ENCODE measurements around the gene ZFHX3. TPM values are rescaled to one million over a fixed set of nuclear protein-coding genes. Genes with fewer than 3 reads are reported as not detected.
"Not testable (repeated sequence)": the region's sequence is repeated elsewhere in the genome, so short reads cannot be mapped to it uniquely, and the experiment has no call there.

ZFHX3 gene
- total RNA-seq, 1 donor from 2014 or later = 34.8 TPM

DNA sequence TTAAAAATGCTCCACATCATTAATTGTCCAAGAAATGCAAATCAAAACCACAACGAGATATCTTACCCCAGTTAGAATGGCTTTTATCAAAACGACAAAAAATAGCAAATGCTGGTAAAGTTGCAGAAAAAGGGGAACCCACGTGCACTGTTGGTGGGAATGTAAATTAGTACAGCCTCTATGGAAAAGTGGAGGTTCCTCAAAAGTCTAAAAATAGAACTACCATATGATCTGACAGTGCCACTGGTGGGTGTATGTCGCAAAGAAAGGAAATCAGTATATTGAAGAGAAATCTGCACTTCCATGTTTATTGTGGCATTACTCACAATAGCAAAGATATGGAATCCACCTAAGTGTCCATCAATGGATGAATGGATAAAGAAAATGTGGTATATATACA lies 38.2 kb upstream of the ZFHX3 start:
- intact Hi-C loops (cut with DNase I) = no loop called here
- no peak overlapping the region for H3K27ac ChIP-seq
- H3K36me3 ChIP-seq = no peaks in the 10 kb centered on the region
- no peak for DNase-seq (ENCODE audit: low spot score in 2 of 2)
- H3K9me3 ChIP-seq = no peaks in the 10 kb centered on the region
- H3K4me1 ChIP-seq = peaks cover 0 to 2% of the 10 kb centered on the region in 2 donors
- TF ChIP-seq, protein P1, sequence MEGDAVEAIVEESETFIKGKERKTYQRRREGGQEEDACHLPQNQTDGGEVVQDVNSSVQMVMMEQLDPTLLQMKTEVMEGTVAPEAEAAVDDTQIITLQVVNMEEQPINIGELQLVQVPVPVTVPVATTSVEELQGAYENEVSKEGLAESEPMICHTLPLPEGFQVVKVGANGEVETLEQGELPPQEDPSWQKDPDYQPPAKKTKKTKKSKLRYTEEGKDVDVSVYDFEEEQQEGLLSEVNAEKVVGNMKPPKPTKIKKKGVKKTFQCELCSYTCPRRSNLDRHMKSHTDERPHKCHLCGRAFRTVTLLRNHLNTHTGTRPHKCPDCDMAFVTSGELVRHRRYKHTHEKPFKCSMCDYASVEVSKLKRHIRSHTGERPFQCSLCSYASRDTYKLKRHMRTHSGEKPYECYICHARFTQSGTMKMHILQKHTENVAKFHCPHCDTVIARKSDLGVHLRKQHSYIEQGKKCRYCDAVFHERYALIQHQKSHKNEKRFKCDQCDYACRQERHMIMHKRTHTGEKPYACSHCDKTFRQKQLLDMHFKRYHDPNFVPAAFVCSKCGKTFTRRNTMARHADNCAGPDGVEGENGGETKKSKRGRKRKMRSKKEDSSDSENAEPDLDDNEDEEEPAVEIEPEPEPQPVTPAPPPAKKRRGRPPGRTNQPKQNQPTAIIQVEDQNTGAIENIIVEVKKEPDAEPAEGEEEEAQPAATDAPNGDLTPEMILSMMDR (IDR thresholded peaks at IDR 0.05) = no peak
- no peak overlapping the region for H3K4me3 ChIP-seq
- no peaks in the 10 kb centered on the region for H3K27me3 ChIP-seq

DNA sequence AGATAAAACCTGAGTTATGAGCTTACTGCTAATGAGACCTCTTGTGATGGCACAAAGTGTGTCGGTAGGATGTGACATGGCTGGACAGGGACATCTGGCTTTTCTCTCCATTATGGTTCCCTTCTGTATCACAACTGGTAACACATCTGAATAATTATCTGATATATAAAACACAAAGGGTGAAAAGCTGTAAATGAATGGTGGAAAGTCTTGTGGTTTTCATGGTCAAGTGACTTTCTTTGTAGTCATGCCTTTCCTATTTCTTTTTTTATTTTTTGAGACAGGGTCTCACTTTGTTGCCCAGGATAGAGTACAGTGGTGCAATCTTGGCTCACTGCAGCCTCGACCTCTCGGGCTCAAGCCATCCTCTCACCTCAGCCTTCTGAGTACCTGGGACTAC lies 35.3 kb upstream of the ZFHX3 start:
- Histone ChIP-seq H3K4me3 (no peak overlapping the region), H3K4me1 (peaks cover 0 to 2% of the 10 kb centered on the region in 2 donors), H3K27ac (peak overlapping the region; percentile 65 to 75), H3K27me3 (no peaks in the 10 kb centered on the region), H3K9me3 (no peaks in the 10 kb centered on the region), H3K36me3 (no peaks in the 10 kb centered on the region)
- TF ChIP-seq, protein P1 (IDR thresholded peaks at IDR 0.05) = no peak
- DNase-seq (ENCODE audit: low spot score in 2 of 2) = no peak
- intact Hi-C loops (cut with DNase I) = no loop called here

- intact Hi-C loops (cut with DNase I); H3K9me3 ChIP-seq; H3K36me3 ChIP-seq; H3K4me3 ChIP-seq; H3K27me3 ChIP-seq; H3K4me1 ChIP-seq: not testable (repeated sequence)
- peak overlapping the region; percentile 65 to 75 for H3K27ac ChIP-seq
- peak in 1 of 2 donors; percentile 71 for DNase-seq (ENCODE audit: low spot score in 2 of 2)
Measured at GRCh38 chr16:73082634-73083051, 34.7 kb upstream of the ZFHX3 start.

DNA sequence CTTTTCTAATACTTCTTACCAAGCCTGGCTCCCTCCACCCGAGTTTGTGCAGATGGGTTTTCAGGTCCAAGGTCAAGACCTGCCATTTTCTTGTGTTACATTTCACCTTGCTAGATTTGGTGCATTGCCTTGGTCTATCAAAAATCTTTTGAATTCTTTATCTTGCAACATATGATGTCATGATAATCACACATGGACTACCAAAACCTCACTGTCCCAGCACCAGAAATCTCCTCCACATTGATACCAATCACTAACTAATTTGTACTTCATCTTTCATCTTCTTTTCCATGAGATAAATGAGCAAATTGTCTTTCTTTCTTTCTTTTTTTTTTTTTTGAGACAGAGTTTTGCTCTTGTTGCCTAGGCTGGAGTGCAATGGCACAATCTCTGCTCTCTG lies 33.0 kb upstream of the ZFHX3 start:
- Histone ChIP-seq H3K9me3 (no peaks in the 10 kb centered on the region), H3K4me3 (no peak overlapping the region), H3K27ac (peak overlapping the region; percentile 65 to 75), H3K4me1 (peaks cover 0 to 10% of the 10 kb centered on the region in 2 donors), H3K36me3 (no peaks in the 10 kb centered on the region), H3K27me3 (no peaks in the 10 kb centered on the region)
- intact Hi-C loops (cut with DNase I) = no loop called here
- TF ChIP-seq, protein P1 (IDR thresholded peaks at IDR 0.05) = no peak
- no peak for DNase-seq (ENCODE audit: low spot score in 2 of 2)

DNA sequence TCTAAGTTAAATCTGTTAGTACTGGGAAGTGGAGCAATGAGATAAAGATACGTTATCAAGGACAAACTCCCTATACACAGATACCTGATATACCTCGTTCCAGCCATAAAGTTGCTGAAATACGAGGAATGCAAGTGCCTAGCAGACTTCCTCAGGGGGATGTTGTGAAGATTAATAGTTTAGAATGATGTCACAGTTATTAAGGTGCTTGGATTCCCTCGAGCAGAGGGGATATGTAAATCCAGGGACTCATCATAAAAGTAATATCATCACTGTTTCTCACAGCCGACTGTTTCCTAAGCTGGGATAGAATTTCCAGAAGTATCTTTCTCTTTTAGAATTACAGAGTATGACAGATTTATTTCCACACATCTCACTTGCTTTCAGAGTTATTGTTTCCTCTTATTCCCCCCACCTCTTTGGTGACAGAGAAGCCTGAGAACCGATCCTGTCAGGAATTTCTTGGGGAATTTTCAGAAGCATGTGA lies 28.4 kb upstream of the ZFHX3 start:
- Histone ChIP-seq H3K4me3 (peak overlapping the region in 1 of 2 donors; percentile 4), H3K36me3 (no peaks in the 10 kb centered on the region), H3K27ac (peak overlapping the region; percentile 65 to 66), H3K9me3 (no peaks in the 10 kb centered on the region), H3K4me1 (peaks cover 6 to 16% of the 10 kb centered on the region in 2 donors), H3K27me3 (no peaks in the 10 kb centered on the region)
- TF ChIP-seq, protein P1 (IDR thresholded peaks at IDR 0.05) = no peak
- intact Hi-C loops (cut with DNase I) = no loop called here
- DNase-seq (ENCODE audit: low spot score in 2 of 2) = no peak

- Histone ChIP-seq H3K4me1 (peaks cover 7 to 31% of the 10 kb centered on the region in 2 donors), H3K27ac (peak overlapping the region; percentile 29 to 99), H3K4me3 (no peak overlapping the region), H3K9me3 (no peaks in the 10 kb centered on the region), H3K27me3 (no peaks in the 10 kb centered on the region), H3K36me3 (no peaks in the 10 kb centered on the region)
- DNase-seq (ENCODE audit: low spot score in 2 of 2) = no peak
- intact Hi-C loops (cut with DNase I) = no loop called here
- TF ChIP-seq, protein P1 (IDR thresholded peaks at IDR 0.05) = no peak
Measured at GRCh38 chr16:73074382-73074781, 26.5 kb upstream of the ZFHX3 start.

DNA sequence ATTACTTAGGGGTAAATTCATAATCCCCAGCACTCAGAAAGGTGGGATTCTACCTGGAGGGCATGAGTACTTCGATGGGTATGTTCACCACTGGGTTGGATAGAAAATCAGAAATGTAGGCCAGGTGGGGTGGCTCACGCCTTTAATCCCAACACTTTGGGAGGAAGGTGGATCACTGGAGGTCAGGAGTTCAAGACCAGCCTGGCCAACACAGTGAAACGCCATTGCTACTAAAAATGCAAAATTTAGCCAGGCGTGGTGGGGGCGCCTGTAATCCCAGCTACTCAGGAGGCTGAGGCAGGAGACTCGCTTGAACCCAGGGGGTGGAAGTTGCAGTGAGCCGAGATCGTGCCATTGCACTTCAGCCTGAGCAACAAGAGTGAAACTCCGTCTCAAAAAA lies 24.1 kb upstream of the ZFHX3 start:
- H3K36me3 ChIP-seq; DNase-seq (ENCODE audit: low spot score in 2 of 2); H3K27me3 ChIP-seq; H3K4me3 ChIP-seq; H3K9me3 ChIP-seq; intact Hi-C loops (cut with DNase I): not testable (repeated sequence)
- Histone ChIP-seq H3K4me1 (peaks cover 18 to 44% of the 10 kb centered on the region in 2 donors), H3K27ac (peak overlapping the region; percentile 98 to 99)
